KG1 (cell line): ENCODE data around the gene NELFB.

Experiments
- DNase-seq: peaks from one replicate; lab custom pipeline; 2025; lab: John Stamatoyannopoulos, UW

Gene NELFB

DNA sequence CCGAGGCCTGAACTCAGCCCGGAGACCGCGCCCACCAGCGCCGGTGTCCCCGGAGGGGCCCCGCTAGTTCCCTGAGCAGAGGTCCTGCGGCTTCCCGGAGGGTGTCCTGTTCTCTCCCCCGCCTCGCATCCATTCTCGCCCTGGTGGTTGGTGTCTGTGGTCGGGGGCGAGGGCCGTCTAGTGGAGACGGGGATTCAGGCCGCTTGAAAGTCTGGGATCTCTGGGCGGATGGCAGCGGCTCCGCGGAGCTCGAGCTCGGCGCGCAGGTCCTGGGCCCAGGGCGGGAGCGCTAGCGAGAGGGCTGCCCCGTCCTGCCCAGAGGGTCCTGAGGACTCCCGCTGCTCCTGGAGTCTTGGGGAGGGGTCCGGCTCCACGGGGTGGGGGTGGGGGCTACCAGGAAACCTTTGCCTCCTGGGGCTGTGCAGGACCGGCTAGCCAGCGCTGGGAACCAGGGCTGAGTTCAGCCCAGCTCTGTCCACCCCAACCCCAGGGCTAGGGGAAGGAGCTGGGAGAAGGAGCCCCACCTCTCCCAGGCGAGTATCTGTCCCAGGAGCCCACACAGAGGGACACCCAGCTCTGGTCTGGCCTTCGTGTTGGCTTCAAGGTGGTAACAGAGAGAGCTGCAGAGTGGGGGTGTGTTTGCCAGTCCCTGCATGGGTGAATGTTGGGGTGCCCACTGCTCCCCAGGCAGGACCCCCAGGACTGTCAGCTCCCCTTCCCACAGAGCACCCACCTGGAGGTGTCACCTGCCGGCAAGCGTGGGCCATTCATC lies 26.4 kb downstream of the NELFB start:
- DNase-seq, result no peak

DNA sequence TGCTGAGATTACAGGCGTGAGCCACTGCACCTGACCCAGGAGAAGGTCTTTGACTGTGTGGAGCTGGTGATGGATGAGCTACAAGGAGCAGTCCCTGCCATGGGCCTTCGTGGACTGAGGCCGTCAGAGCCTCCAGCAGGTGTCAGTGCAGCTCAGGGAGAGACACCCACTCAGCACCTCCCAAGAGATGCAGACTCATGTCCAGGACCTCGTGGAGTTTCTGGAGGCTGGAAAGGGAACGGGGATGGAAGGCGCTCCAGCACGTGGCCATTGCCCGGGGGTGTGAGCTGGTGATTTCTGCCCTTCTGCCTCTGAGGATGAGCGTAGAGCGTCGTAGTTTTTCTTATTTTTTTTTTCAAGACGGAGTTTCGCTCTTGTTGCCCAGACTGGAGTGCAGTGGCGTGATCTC lies 31.9 kb downstream of the NELFB start:
- no peak for DNase-seq

DNA sequence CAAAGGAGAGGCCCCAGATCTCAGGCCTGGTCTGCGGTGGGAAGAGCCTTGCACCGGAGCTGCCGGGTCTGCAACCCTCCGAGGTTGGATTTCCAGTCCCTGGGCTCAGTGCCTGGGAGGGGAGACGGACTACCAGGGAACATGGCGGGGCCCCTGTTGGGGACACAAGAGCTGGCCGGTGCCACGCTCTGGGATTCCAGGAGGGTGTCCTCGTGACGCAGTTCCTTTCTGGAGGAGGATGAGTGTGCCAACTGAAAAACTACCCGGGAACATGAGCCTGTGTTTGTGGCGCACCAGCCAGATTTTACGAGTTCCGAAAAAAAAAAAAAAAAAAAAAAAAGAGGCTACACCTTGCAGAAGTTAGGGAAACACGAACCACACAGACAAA lies 38.0 kb downstream of the NELFB start:
- no peak for DNase-seq

DNA sequence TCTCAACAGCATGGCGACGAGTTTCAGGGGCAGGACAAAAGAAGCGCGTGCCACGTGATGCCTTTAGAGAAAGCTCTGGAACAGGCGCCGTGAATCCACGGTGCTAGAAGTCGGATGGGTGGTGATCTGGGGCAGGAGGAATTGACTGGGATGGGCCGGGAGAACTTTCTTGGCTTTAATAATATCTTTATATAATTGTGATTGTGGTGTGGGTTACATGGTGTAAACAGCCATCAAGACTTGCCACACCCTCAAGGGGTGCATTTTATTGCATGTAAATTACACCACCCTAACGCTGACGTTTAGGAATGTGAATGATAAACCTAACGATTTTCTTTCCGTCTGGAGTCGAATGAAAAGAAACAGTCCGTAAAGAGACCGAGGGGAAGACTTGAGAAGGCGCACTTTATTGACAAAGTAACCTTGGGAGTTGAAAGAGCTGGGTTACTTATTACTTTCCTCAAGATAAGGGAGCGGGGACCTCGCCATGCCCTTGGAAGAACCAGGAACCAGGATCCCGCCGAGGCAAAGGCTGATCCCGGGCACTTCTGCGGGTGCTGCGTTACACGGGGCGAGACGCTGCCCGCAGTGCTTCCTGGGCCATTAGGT lies 38.5 kb downstream of the NELFB start:
- no peak for DNase-seq

DNA sequence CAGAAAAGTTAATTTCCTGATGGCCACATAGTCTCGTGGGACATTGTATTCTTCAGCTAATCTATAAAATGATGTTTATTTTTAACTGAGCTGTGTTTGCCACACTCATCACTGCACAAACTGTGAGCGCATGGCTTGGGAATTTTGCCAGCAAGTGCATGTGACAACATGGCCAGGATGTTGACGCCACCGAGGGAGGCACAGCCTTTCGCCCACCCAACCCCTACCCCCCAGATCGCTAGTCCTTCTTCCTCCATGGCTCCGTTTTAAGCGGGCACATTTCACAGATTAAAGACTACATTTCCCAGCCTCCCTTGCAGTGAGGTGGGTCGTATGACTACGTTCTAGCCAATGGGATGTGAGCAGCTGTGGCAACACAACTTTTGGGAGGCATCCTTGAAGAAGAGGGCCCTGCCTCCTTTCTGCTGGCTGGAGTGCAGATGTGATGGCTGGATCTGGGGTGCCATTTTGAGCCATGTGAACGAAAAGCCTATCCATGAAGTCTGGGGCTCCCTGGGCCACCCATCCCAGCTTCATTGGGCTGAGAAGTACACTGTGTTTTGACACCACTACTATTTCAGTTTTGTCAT lies 39.1 kb downstream of the NELFB start:
- no peak for DNase-seq

DNA sequence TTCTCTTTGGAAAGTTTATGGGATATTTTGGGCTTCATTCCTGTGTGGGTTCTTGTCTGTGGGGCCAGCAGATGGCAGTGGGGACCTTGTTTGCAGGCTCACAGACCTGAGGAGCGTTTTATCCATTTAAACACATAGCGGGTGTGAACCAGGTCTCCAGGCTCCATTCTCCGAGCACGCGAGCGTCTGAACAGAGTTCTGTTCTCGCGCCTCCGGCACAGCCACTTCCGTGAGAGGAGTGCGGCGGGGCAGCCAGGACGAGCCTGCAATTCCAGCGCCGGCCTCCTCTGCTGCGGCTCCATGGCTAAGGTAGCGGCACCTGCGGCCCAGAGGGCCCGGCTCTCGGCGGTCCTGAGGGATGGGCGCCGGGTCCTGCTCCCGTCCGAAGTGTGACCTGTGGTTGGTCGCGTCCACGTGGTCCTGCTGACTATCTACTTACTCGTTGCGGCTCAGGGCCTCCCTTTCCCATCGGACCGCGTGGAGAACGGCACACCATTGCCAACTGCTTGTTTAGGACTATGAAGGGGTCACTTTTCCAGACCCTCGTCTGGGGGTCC lies 39.6 kb downstream of the NELFB start:
- DNase-seq, result no peak

DNA sequence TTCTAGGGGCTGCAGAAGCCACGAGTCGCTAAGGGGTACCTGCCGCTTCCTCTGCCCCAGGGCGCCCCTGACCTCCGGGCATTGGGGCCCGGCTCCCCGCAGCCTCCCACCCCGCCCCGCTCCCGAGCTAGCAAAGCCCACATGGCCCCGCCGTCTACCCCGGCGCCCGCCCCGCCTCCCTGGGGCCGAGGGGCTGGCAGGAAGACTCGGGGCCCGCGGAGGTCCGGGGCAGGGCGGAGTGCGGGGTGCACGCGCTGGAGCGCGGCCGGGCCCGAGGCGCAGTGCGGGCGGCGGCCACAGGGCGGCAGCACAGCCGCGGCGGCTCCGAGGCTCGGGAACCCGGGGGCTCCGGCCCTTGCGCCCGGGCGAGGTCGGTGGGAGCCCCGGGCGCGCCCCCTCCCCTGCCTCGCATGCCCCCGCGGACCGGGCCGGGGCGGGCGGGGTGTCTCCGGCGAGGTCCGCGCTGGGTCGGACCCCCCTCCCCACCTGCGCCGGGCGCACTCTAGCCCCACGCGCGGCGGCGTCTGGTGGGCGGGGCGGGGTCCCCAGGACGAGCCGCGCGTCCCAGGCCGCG lies 40.2 kb downstream of the NELFB start:
- DNase-seq, result no peak

DNA sequence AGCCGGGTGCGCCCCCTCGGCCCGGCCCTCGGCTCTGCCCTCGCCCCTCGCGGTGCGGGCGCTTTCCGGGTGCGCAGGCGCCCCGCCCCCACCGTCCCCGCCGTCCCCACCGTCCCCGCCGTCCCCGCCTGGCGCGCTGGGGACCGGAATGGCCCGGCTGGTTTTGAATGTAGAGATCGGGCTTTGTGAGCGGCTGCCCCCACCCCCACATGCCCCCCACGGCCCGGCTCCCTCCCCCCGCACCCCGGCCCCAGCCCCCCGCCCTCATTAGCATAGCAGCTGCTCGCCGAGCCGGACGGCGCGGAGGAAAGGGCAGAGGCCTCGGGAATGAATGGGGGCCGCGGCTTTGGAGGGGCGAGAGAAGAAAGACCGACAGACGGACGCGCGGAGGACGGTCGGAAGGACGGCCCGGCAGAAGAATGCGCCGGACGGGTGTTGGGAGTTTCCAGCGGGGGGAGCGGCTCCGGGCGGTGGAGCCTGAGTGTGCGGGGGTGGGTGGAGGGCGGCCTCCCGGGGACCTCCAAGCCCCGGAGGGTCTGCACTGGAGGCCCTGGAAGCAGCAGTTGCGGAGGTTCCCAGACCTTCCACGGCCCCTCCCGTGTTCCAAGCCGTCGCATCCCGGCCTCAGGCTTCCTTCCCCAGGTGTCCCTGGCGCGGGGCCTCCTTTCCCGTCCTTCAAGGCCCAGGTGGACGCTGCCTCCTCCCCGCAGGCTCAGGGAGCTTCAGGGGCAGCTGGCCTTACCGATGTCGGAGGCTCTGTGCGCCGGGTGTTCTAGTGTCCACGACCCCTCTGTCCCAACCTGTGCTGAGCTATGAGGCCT lies 40.9 kb downstream of the NELFB start:
- no peak for DNase-seq

DNA sequence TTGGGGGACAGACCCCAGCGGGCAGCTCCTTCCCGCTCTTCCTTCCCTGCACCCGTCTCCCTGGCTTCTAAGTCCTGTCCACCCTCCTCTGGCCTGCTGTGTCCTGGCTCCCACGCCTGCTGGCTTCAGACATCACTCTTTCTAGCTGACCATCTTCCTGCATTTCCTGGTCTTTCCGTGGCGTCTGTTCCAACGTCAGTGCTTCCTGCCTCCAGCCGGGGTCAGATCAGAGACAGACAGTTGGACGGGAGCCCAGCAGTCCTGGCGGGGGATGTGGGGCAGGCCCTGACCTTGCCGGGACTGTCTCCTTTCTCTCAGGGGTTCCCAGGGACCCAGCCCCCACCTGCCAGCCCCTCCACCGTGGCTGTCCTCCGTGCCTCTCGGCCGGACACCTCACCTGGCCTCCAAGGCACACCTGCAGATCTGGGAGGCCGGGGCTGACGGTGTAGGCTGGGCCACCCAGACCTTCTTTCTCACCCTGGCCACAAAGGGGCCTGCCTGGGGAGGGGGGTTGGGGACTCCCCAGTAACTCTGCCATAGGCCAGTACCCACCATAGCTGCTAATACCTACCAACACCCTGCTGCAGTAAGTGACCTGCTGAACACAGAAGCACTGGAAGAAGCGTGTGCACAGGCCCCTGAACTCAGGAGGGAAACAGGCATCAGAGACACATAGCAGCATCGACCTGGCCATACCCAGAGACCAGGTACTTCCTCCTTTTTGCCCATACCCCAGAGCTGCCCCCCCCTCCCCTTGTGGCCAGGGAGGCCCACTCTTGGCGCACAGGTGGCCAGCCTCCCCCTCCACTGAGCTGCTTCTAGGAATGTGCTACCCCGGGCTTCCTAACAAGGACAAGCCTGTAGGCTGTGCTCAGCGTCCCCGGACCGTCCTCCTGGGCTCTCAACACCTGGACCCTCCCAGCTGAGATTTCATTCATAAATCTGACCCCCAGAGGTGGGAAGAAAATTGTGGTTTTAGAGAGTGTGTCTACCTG lies 41.8 kb downstream of the NELFB start:
- DNase-seq, result no peak

DNA sequence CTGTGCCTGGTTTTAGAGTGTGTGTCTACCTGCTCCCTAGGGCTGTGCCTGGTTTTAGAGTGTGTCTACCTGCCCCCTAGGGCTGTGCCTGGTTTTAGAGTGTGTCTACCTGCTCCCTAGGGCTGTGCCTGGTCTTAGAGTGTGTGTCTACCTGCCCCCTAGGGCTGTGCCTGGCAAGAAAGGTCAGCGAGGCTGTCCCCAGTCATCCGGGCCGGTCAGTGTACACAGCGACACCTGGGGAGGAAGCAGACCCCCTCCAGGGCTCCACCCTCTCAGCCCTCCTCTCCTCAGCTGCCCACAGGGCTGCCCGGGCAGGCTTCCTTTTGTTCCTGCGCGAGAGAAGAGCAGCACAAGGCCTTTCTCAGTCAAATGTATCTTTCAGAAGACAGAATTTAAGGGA lies 42.8 kb downstream of the NELFB start:
- no peak for DNase-seq

DNA sequence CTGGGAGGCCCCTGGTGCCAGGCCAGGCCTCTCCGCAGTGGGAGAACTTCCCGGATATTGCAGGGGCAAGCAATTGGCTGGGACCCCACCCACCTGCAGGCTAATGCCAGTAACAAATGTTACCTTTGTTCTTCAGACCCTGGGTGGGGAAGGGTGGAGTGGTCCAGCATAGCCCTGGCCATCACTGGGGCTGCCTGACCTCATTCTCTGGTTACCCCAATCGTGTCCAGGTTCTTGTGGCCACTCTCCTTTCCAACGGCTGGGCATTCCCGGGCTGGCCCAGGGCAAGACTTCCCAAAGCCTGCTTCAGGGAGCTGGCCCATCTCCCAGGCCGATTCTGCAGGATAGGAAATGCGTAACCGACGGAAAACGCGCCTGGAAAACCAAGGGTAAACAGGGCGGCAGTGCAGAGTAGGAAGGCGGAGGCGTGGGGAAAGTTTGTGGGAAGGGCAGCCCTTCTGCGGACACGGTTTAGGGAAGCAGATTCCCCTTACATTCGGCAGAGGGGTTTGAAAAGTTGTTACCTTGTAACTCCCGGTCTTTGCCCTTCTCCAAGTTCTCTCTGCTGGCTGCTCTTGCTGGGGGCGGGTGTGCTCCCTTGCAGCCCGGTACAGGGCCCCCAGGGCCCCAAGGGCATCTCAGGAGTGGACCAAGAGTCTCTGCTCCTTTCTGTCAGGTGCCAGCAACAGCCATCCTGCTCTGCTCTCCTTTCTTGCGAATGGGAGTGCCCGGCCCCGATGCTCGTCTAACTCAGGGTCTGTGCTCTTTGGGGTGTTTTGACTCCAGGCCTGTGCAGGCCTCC lies 43.5 kb downstream of the NELFB start:
- no peak for DNase-seq

DNA sequence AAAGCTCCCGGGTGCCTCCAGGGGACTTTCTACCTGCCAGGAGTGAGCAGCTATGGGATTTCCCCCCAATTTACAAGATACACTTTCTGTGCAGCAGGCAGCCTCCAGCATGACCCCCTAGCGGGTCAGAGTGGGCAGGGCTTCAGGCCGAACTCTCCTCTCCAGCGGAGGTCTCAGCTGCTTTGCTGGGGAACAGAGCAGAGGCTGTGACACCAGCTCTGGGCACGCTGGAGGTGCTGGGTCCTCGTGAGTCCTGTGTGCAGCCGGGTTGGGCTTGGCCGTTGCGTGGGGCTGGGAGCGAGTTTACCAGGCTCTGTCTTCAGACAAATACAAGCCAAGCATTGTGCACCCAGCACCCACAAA lies 44.1 kb downstream of the NELFB start:
- no peak for DNase-seq

DNA sequence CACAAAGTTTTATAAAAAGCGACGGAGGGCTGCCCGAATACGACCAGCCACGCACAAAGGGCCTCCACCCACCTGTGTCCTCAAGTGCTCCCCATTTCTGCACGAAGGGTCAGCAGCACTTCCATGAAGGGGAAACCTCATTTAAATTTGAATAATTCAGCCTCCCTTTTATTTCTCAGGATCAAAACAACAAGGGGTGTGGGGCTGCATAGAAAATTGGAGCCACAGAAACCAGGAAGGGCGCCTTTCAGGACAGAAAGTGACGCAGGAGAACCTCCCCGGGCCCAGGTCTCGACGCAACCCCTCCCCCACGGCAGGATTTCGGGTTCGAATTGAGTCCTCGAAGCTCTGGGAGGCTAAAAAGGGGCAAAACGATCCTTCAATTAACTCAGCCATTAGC lies 44.8 kb downstream of the NELFB start:
- DNase-seq, result no peak

DNA sequence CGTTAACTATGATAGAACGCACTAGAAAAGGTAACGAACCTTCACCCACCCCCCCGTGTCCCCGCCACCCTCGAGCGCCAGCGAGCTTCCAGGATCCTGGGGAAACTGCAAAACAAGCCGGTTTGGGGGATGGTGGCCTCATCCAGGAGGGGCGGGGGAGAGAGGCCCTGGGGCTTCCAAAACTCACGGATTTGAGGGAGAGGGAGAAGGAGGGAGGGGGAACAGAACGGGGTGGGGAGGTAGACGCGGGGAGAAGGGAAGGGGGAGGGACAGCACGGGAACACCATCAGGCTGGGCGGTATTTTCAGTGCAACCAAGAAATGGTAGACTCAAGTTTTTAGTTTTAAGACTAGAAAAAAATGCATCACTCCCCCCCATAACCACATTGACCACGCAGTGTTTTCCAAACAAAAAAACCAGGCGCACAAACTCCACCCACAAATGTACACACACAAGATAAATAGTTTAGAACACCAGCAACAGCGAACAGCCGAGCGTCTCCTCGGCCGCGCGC lies 45.5 kb downstream of the NELFB start:
- no peak for DNase-seq

DNA sequence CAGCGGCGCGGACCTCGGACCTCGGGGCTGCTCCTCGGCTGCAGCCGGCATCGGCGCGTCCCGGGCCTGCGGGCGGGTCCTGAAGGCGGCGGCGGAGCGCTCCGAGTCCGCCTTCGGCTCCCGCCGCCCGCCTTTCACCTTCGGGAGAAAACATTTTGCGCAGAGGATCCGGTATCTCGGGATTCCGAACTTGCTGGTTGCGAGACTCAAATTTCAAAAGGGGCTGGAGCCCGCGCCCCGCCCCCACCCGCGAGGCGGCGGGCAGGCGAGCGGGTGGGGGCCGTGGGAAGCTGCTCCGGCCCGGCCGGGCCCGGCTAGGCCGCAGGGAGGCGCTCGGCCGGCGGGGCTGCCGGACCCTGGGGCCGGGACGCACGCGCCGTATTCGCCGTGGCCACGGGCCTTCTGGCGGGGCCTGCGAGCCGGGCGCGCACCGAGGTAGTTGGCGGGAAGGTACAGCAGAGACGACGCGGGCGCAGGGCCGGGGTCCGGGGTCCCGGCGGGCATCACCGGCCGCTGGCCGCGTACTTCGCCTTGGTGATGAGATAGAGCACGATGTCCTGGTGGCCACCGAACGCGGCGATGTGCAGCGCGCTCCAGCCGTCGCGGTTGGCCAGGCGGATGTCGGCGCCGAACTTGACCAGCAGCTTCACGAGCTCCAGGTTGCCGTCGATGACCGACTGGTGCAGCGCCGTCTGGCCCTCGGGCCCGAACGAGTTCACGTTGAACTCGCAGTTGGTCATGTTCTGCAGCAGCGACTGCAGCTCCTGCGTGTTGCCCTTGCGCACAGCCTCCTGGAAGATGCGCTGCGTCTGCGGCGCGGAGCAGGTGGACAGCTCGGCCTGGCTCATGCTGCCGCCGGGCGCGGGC lies 46.2 kb downstream of the NELFB start:
- no peak for DNase-seq

DNA sequence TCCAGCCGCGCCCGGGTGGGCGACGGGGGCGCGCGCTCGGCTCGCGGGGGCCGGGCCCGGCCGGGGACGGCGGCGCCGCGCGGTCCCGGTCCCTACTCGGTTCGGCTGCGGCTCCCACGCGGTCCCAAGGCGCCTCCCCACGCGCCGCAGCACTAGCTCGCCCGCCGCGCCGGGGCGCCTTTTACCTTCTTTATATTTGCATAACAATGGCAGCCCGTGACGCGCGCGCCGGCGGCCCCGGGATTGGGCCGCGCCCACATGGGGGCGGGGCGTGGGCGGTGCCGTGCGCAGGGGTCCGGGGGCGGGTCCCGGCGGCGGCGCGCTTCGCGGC lies 47.0 kb downstream of the NELFB start, which contains the start of gene NRARP:
Gene NRARP (minus strand): TSS at position 154 of the 331 bp plus-strand sequence. CDS start 343 bp downstream, outside the sequence.
- DNase-seq, result peak; percentile 73

DNA sequence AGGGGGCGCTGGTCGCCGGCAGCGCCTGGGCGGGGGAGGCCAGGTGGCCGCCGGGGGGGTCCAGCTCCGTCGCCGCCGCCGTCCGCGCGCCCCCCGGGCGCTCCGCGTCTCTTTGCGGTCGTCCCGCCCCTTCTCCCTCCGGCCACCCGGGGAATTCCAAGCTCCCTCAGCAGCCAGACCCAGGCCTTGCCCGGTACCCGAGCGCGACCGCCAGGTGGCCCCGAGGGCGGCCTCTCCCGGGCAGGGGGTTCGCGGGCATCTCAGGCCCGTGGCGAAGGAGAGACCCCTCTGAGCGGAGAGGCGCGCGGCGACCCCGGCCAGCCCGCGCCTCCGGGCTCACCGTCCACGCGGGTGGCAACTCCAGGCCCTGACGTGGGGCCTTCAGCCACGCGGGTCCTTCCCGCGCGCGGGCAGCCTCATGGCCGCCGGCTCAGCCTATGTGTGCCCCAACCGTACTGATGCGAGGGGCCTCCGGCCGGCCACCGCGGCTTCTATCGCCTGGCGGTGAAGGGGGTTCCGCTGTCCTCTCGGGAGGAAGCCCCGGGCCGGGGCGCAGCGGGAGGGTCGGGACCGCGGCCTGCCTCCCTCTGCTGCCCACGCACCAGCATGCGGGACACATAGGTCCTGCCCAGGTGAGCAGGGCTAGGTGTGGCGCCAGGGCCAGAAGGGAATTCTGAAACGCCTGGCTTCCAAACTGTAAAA lies 47.5 kb downstream of the NELFB start:
- DNase-seq, result no peak
